Tibial artery (tissue), 4 donors: ENCODE results near the gene MTHFS.

Experiments
- DNase-seq, 2 donors: peaks; one replicate each; pipeline ENCODE4 v3.0.0-alpha.2; 2019
- H3K27ac ChIP-seq, 2 donors: fragments of 200-600 bp; sonication (generic) in 1 of 2; 1 replicate in 1 of 2; 2 replicates in 1 of 2; pipeline ENCODE4 v1.5.1; 2018 to 2019; ENCODE audit warnings: mild to moderate bottlenecking in 1 of 2
- H3K27me3 ChIP-seq, 2 donors: fragments of 200-600 bp; sonication (generic) in 1 of 2; one replicate each; pipeline versions ENCODE4 v1.5.1 to v1.6.0; 2016 to 2019
- H3K36me3 ChIP-seq, 3 donors: fragments of 200-600 bp; sonication (generic) in 2 of 3; one replicate each; pipeline ENCODE4 v1.5.1; 2016 to 2019; ENCODE audit warnings: mild to moderate bottlenecking in 2 of 3
- H3K4me1 ChIP-seq, 4 donors: fragments of 200-600 bp; sonication (generic) in 2 of 4; 1 replicate in 3 of 4; 2 replicates in 1 of 4; pipeline ENCODE4 v1.5.1; 2016 to 2019
- H3K4me3 ChIP-seq, 2 donors: fragments of 200-600 bp; sonication (generic) in 1 of 2; 1 replicate in 1 of 2; 2 replicates in 1 of 2; pipeline ENCODE4 v1.5.1; 2018 to 2019; ENCODE audit warnings: mild to moderate bottlenecking in 2 of 2
- H3K9me3 ChIP-seq, 3 donors: fragments of 200-600 bp; sonication (generic) in 1 of 3; one replicate each; pipeline ENCODE4 v1.5.1; 2016 to 2019
- CTCF ChIP-seq, 2 experiments: fragments of 200-600 bp in 1 of 2; fragments of 450-650 bp in 1 of 2; IDR thresholded peaks; one replicate each; pipeline ENCODE4 v1.5.1; 2017 to 2019; ENCODE audit warnings: antibody characterized with exemption in 2 of 2, mild to moderate bottlenecking in 1 of 2, moderate library complexity in 1 of 2
- intact Hi-C: fragments of 100-400 bp; cut with DNase I; formaldehyde crosslinking; loops from one replicate; pipeline ENCODE4 v1.15.0; 2023; ENCODE audit warnings: low total_unique reads

MTHFS gene

GRCh38 chr15:79886124-79886523 is 10.7 kb downstream of the MTHFS start:
- H3K27me3 ChIP-seq: no peaks in the 10 kb centered on the region
- no peak overlapping the region for H3K27ac ChIP-seq
- peaks cover 0 to 52% (median 26%) of the 10 kb centered on the region in 3 donors for H3K36me3 ChIP-seq
- intact Hi-C loops: no loop called here
- no peak for DNase-seq
- H3K4me3 ChIP-seq: no peak overlapping the region
- no peak for TF ChIP-seq CTCF (IDR thresholded peaks at IDR 0.05)
- peaks cover 0 to 8% (median 0%) of the 10 kb centered on the region in 4 donors for H3K4me1 ChIP-seq
- H3K9me3 ChIP-seq: no peaks in the 10 kb centered on the region

- DNase-seq: no peak
- H3K4me1 ChIP-seq: peaks cover 0 to 8% (median 0%) of the 10 kb centered on the region in 4 donors
- H3K9me3 ChIP-seq: no peaks in the 10 kb centered on the region
- no peak overlapping the region for H3K27ac ChIP-seq
- peaks cover 13 to 59% (median 32%) of the 10 kb centered on the region in 3 donors for H3K36me3 ChIP-seq
- intact Hi-C loops: no loop called here
- TF ChIP-seq CTCF (IDR thresholded peaks at IDR 0.05): no peak
- no peaks in the 10 kb centered on the region for H3K27me3 ChIP-seq
- no peak overlapping the region for H3K4me3 ChIP-seq
Observed at GRCh38 chr15:79884204-79884596, 12.6 kb downstream of the MTHFS start.

- intact Hi-C loops: no loop called here
- TF ChIP-seq CTCF (IDR thresholded peaks at IDR 0.05): no peak
- H3K27me3 ChIP-seq: no peaks in the 10 kb centered on the region
- H3K36me3 ChIP-seq: peaks cover 13 to 57% (median 31%) of the 10 kb centered on the region in 3 donors
- no peak for DNase-seq
- peaks cover 0 to 8% (median 0%) of the 10 kb centered on the region in 4 donors for H3K4me1 ChIP-seq
- H3K9me3 ChIP-seq: peaks cover 0 to 2% (median 2%) of the 10 kb centered on the region in 3 donors
- H3K27ac ChIP-seq: no peak overlapping the region
- H3K4me3 ChIP-seq: no peak overlapping the region
Observed at GRCh38 chr15:79883579-79884203, 13.1 kb downstream of the MTHFS start.

- no peaks in the 10 kb centered on the region for H3K27me3 ChIP-seq
- peaks cover 27 to 52% (median 43%) of the 10 kb centered on the region in 3 donors for H3K36me3 ChIP-seq
- no peak for TF ChIP-seq CTCF (IDR thresholded peaks at IDR 0.05)
- H3K9me3 ChIP-seq: peaks cover 0 to 21% (median 17%) of the 10 kb centered on the region in 3 donors
- H3K27ac ChIP-seq: no peak overlapping the region
- no peaks in the 10 kb centered on the region for H3K4me1 ChIP-seq
- intact Hi-C loops: no loop called here
- H3K4me3 ChIP-seq: no peak overlapping the region
- no peak for DNase-seq
Observed at GRCh38 chr15:79881668-79882067, 15.1 kb downstream of the MTHFS start.

GRCh38 chr15:79881254-79881653 is 15.6 kb downstream of the MTHFS start:
- DNase-seq: no peak

More at GRCh38 chr15:79881254-79881653, 15.6 kb downstream of the MTHFS start:
- TF ChIP-seq CTCF (IDR thresholded peaks at IDR 0.05): no peak
- Histone ChIP-seq H3K4me3 (no peak overlapping the region), H3K36me3 (peaks cover 29 to 49% (median 43%) of the 10 kb centered on the region in 3 donors), H3K4me1 (no peaks in the 10 kb centered on the region), H3K27ac (no peak overlapping the region), H3K9me3 (peaks cover 0 to 23% (median 17%) of the 10 kb centered on the region in 3 donors), H3K27me3 (no peaks in the 10 kb centered on the region)
- intact Hi-C loops: no loop called here
